Left lung (tissue), 10 donors: ENCODE measurements around the gene MMD. TPM values are rescaled to one million over a fixed set of nuclear protein-coding genes. Genes with fewer than 3 reads are reported as not detected.

Experiments
- ATAC-seq: fragments of 200-7000 bp; cut with Tn5 transposase; one replicate; pipeline ENCODE4 v1.9.1; 2020; ENCODE audit warnings: moderate library complexity
- DNase-seq, 4 donors: peaks; one replicate each; pipeline ENCODE4 v3.0.0-alpha.2; 2013 to 2020
- H3K27ac ChIP-seq, 2 donors: fragments of 200-600 bp; sonication (generic) in 1 of 2; one replicate each; pipeline versions ENCODE4 v1.5.0 to v1.8.0; 2020 to 2021
- H3K27me3 ChIP-seq, 2 donors: fragments of 200-600 bp; sonication (generic) in 1 of 2; one replicate each; pipeline versions ENCODE4 v1.5.0 to v1.8.0; 2020 to 2021
- H3K36me3 ChIP-seq, 2 donors: fragments of 200-600 bp; sonication (generic) in 1 of 2; one replicate each; pipeline versions ENCODE4 v1.5.0 to v1.8.0; 2020 to 2021
- H3K4me1 ChIP-seq, 2 donors: fragments of 200-600 bp; one replicate each; pipeline ENCODE4 v1.8.0; 2021
- H3K4me3 ChIP-seq, 2 donors: fragments of 200-600 bp; sonication (generic) in 1 of 2; one replicate each; pipeline versions ENCODE4 v1.5.0 to v1.8.0; 2020 to 2021; ENCODE audit warnings: mild to moderate bottlenecking in 1 of 2
- H3K9me3 ChIP-seq, 2 donors: fragments of 200-600 bp; sonication (generic) in 1 of 2; one replicate each; pipeline versions ENCODE4 v1.5.0 to v1.8.0; 2020 to 2021
- CTCF ChIP-seq, 2 donors: fragments of 200-600 bp; sonication (generic) in 1 of 2; IDR thresholded peaks; one replicate each; pipeline versions ENCODE4 v1.5.0 to v1.8.0; 2021; ENCODE audit warnings: antibody characterized with exemption in 2 of 2
- intact Hi-C, 2 donors: fragments of 100-400 bp; cut with DNase I; formaldehyde crosslinking; loops; one replicate each; pipeline versions ENCODE4 v1.11.2 to v1.14.2; 2022
- polyA plus RNA-seq, 6 donors: library from polyadenylated mRNA; unstranded; fragments of 120-200 nt; gene quantifications; one replicate each; pipeline ENCODE4 v1.2.1, GENCODE V29; 2013; ENCODE audit not compliant: insufficient read length in 6 of 6
- total RNA-seq, 2 donors: library from RNA; stranded (reverse); fragmentation: NEBNext Ultra II Directional; extraction: Animal tissue kit (Norgen Biotek cat#: 25700); gene quantifications; one replicate each; pipeline ENCODE4 v1.2.1, GENCODE V29; 2021
- donor health status: DM: no; HTN: yes; CAD: no.
- donor health status: DM: no; HTN: no; CAD: no.

Gene MMD
- total and polyA plus RNA-seq, 8 donors, result 19.0 to 29.7 (median 25.1) TPM

- no peak overlapping the region for H3K4me3 ChIP-seq
- DNase-seq, result no peak
- no peaks in the 10 kb centered on the region for H3K4me1 ChIP-seq
- H3K9me3 ChIP-seq, result no peaks in the 10 kb centered on the region
- no peak for ATAC-seq
- H3K36me3 ChIP-seq, result no peaks in the 10 kb centered on the region
- TF ChIP-seq CTCF (IDR thresholded peaks at IDR 0.05), result no peak
- no peaks in the 10 kb centered on the region for H3K27me3 ChIP-seq
- H3K27ac ChIP-seq, result no peak overlapping the region
- intact Hi-C loops, result no loop called here
Measured at GRCh38 chr17:55384643-55385232, 36.9 kb downstream of the MMD start.

GRCh38 chr17:55383771-55384642 lies 37.6 kb downstream of the MMD start:
- TF ChIP-seq CTCF (IDR thresholded peaks at IDR 0.05), result no peak
- intact Hi-C loops, result no loop called here
- no peak for ATAC-seq
- no peaks in the 10 kb centered on the region for H3K9me3 ChIP-seq
- H3K4me1 ChIP-seq, result no peaks in the 10 kb centered on the region
- peak in 1 of 4 donors; percentile 17 for DNase-seq
- H3K27ac ChIP-seq, result no peak overlapping the region
- no peak overlapping the region for H3K4me3 ChIP-seq
- H3K27me3 ChIP-seq, result no peaks in the 10 kb centered on the region
- H3K36me3 ChIP-seq, result no peaks in the 10 kb centered on the region

- H3K4me1 ChIP-seq, result no peaks in the 10 kb centered on the region
- ATAC-seq (no peak), DNase-seq (no peak)
- no peak overlapping the region for H3K4me3 ChIP-seq
- H3K36me3 ChIP-seq, result no peaks in the 10 kb centered on the region
- intact Hi-C loops, result no loop called here
- H3K27me3 ChIP-seq, result no peaks in the 10 kb centered on the region
- H3K27ac ChIP-seq, result no peak overlapping the region
- TF ChIP-seq CTCF (IDR thresholded peaks at IDR 0.05), result no peak
- H3K9me3 ChIP-seq, result no peaks in the 10 kb centered on the region
Measured at GRCh38 chr17:55381017-55381770, 40.4 kb downstream of the MMD start.

- no peaks in the 10 kb centered on the region for H3K9me3 ChIP-seq
- DNase-seq (no peak), ATAC-seq (no peak)
- no peaks in the 10 kb centered on the region for H3K4me1 ChIP-seq
- intact Hi-C loops, result no loop called here
- H3K36me3 ChIP-seq, result no peaks in the 10 kb centered on the region
- no peaks in the 10 kb centered on the region for H3K27me3 ChIP-seq
- H3K4me3 ChIP-seq, result no peak overlapping the region
- no peak for TF ChIP-seq CTCF (IDR thresholded peaks at IDR 0.05)
- H3K27ac ChIP-seq, result no peak overlapping the region
Measured at GRCh38 chr17:55377671-55378275, 43.9 kb downstream of the MMD start.
